ENCODE results near the gene SC5D.
A peak's percentile ranks its signal among the peaks of the same experiment; 100 is the strongest.

The SC5D gene

DNA sequence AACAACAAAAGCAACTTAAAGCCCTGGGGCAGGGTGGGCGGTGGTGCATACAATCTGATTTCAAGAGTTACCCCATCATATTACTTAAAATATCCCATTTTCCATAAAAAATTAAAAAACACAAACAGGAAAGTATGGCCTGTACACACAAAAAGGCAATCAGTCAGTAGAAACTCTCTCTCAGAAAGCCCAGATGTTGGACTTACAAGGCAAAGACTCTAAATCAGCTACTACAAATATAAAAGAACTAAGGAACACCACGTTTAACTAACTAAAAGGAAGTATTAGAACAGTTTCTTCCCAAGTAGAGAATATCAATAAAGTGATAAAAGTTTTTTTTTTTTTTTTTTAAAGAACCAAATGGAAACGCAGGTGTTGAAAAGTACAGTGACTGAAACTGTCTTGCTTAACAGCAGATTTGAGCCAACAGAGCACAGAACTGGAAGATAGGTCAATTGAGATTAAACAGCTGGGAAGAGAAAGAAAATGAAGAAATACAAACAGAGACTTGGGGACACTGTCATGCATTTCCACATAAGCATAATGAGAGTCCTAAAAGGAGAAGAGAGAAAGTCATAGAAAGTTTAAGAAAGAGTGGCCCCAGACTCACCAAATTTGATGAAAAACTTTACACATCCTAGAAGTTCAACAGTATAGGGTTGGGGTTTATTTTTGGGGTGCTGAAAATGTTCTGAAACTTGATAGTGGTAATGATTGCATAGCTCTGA lies 8.6 kb downstream of the SC5D start:
- no peak for TF ChIP-seq TAF1 (IDR thresholded peaks at IDR 0.05; ENCODE audit: low read depth, low read length)
- TF ChIP-seq POLR2AphosphoS5 (IDR thresholded peaks at IDR 0.05; ENCODE audit: low read depth, low read length) = no peak
- TF ChIP-seq SPI1 (IDR thresholded peaks at IDR 0.05; ENCODE audit: low read depth, low read length) = peak; percentile 45
- DNase-seq (ENCODE audit: insufficient read length, low spot score) (no peak), FAIRE-seq (no peak)

DNA sequence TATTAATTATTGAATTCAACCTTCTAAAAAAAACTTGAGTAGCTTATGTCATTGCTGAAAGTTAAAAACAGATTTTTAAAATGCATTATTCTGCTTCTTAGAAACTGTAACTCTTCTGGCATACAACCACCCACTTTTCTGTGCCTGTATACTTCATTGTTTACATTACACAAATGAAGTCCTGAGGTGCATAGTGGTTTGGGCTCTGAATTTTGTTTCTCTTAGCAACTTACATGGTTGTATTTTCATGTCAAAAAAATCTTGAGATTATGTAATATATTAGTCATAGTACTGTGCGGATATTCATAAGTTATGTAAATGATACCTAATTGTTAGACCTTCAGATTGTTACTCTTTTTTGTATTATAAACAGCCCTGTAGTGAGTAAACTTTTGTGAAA lies 12.2 kb downstream of the SC5D start:
- FAIRE-seq = no peak
- DNase-seq (ENCODE audit: insufficient read length, low spot score) = no peak

DNA sequence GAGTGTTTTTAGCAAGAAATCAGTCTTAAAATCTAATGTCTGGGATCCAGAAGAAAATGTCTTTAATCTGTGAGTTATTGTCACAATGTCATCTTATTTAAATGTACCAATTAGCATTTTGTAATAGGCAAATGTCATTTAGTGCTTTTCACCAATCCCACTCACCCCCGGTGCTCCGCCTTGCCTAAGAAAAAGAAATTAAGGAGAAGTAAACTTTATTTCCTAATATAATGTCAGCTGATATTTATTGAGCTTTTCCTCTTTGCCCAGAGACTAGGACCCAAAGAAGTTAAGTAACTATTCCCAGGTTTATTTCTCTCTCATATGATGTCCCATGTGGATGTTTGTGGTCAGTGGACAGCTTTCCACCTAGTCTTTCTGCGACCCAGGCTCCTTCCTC lies 16.2 kb downstream of the SC5D start:
- DNase-seq (ENCODE audit: insufficient read length, low spot score) = no peak
- no peak for TF ChIP-seq TAF1 (IDR thresholded peaks at IDR 0.05; ENCODE audit: low read depth, low read length)
- no peak for TF ChIP-seq POLR2AphosphoS5 (IDR thresholded peaks at IDR 0.05; ENCODE audit: low read depth, low read length)
- TF ChIP-seq POU2F2 (IDR thresholded peaks at IDR 0.05; ENCODE audit: low read depth, low read length) = no peak
- TF ChIP-seq SPI1 (IDR thresholded peaks at IDR 0.05; ENCODE audit: low read depth, low read length) = no peak
- TF ChIP-seq POLR2A (IDR thresholded peaks at IDR 0.05; ENCODE audit: low read depth, low read length) = no peak
- TF ChIP-seq PAX5 (IDR thresholded peaks at IDR 0.05; ENCODE audit: insufficient read depth, low read length, severe bottlenecking) = no peak
- FAIRE-seq = no peak

More for the DNA sequence above, 12.2 kb downstream of the SC5D start:
- no peak for TF ChIP-seq SPI1 (IDR thresholded peaks at IDR 0.05; ENCODE audit: low read depth, low read length)
- TF ChIP-seq POLR2AphosphoS5 (IDR thresholded peaks at IDR 0.05; ENCODE audit: low read depth, low read length) = no peak

DNA sequence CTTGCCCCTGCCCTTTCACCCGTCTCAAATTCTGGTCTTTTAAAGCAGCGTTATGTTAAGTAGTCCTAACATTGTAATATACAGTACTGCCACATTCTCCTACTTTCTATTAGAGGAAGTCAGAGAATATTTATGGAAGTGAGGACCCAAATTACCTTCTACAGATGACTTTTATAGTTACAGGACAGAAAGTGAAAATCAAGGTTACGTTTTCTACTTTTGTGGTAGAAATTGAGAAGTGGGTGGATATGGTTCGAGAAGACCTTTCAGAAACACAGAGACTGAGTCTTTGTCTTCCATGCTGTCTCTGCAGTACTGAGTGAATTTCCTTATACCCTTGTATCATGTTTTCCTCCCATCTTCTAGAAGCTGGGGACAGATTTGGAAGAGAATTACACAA lies 17.1 kb downstream of the SC5D start:
- FAIRE-seq (peak; percentile 95), DNase-seq (ENCODE audit: insufficient read length, low spot score) (no peak)
- TF ChIP-seq TAF1 (IDR thresholded peaks at IDR 0.05; ENCODE audit: low read depth, low read length) (no peak), POLR2A (IDR thresholded peaks at IDR 0.05; ENCODE audit: low read depth, low read length) (no peak), SPI1 (IDR thresholded peaks at IDR 0.05; ENCODE audit: low read depth, low read length) (peak; percentile 53), POLR2AphosphoS5 (IDR thresholded peaks at IDR 0.05; ENCODE audit: low read depth, low read length) (no peak), PAX5 (IDR thresholded peaks at IDR 0.05; ENCODE audit: insufficient read depth, low read length, severe bottlenecking) (peak; percentile 28), POU2F2 (IDR thresholded peaks at IDR 0.05; ENCODE audit: low read depth, low read length) (no peak)

GRCh38 chr11:121310908-121311307 lies 18.3 kb downstream of the SC5D start:
- TF ChIP-seq POLR2AphosphoS5 (IDR thresholded peaks at IDR 0.05; ENCODE audit: low read depth, low read length) = no peak
- TF ChIP-seq POLR2A (IDR thresholded peaks at IDR 0.05; ENCODE audit: low read depth, low read length) = no peak
- no peak for TF ChIP-seq SPI1 (IDR thresholded peaks at IDR 0.05; ENCODE audit: low read depth, low read length)
- TF ChIP-seq TAF1 (IDR thresholded peaks at IDR 0.05; ENCODE audit: low read depth, low read length) = no peak
- no peak for TF ChIP-seq PAX5 (IDR thresholded peaks at IDR 0.05; ENCODE audit: insufficient read depth, low read length, severe bottlenecking)
- TF ChIP-seq POU2F2 (IDR thresholded peaks at IDR 0.05; ENCODE audit: low read depth, low read length) = no peak
- DNase-seq (ENCODE audit: insufficient read length, low spot score) = no peak

GRCh38 chr11:121311373-121311772 lies 18.8 kb downstream of the SC5D start:
- TF ChIP-seq SPI1 (IDR thresholded peaks at IDR 0.05; ENCODE audit: low read depth, low read length) = no peak
- no peak for TF ChIP-seq POU2F2 (IDR thresholded peaks at IDR 0.05; ENCODE audit: low read depth, low read length)
- no peak for TF ChIP-seq PAX5 (IDR thresholded peaks at IDR 0.05; ENCODE audit: insufficient read depth, low read length, severe bottlenecking)
- TF ChIP-seq TAF1 (IDR thresholded peaks at IDR 0.05; ENCODE audit: low read depth, low read length) = no peak
- peak; percentile 31 for FAIRE-seq
- no peak for DNase-seq (ENCODE audit: insufficient read length, low spot score)

More at GRCh38 chr11:121310908-121311307, 18.3 kb downstream of the SC5D start:
- FAIRE-seq = peak; percentile 33

DNA sequence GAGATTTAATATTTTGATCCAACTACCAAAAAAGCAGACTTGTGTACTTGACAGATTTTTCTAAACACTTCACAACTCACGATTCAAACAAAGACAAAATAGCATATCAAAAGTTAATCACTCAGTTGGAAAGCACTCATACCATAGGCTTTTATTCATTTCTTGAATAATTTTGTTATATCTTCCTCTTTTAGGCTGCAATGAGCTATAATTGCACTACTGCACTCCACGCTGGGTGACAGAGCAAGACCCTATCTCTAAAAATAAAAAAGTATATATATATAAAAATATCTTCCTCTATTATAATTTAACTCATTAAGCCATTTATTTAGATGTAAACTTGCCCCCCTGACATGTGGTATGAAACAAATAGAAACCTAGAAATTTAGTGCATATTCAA lies 19.9 kb downstream of the SC5D start:
- DNase-seq (ENCODE audit: insufficient read length, low spot score) (no peak), FAIRE-seq (no peak)
- TF ChIP-seq PAX5 (IDR thresholded peaks at IDR 0.05; ENCODE audit: insufficient read depth, low read length, severe bottlenecking) (no peak), POLR2A (IDR thresholded peaks at IDR 0.05; ENCODE audit: low read depth, low read length) (no peak), POLR2AphosphoS5 (IDR thresholded peaks at IDR 0.05; ENCODE audit: low read depth, low read length) (no peak), TAF1 (IDR thresholded peaks at IDR 0.05; ENCODE audit: low read depth, low read length) (no peak)

- FAIRE-seq = peak; percentile 98
- no peak for DNase-seq (ENCODE audit: insufficient read length, low spot score)
- no peak for TF ChIP-seq POU2F2 (IDR thresholded peaks at IDR 0.05; ENCODE audit: low read depth, low read length)
- TF ChIP-seq POLR2A (IDR thresholded peaks at IDR 0.05; ENCODE audit: low read depth, low read length) = no peak
- TF ChIP-seq PAX5 (IDR thresholded peaks at IDR 0.05; ENCODE audit: insufficient read depth, low read length, severe bottlenecking) = no peak
- TF ChIP-seq POLR2AphosphoS5 (IDR thresholded peaks at IDR 0.05; ENCODE audit: low read depth, low read length) = no peak
- no peak for TF ChIP-seq SPI1 (IDR thresholded peaks at IDR 0.05; ENCODE audit: low read depth, low read length)
- TF ChIP-seq TAF1 (IDR thresholded peaks at IDR 0.05; ENCODE audit: low read depth, low read length) = no peak
These were observed 26.6 kb downstream of the SC5D start for GRCh38 chr11:121318848-121319834.

GRCh38 chr11:121321614-121322243 lies 29.2 kb downstream of the SC5D start:
- DNase-seq (ENCODE audit: insufficient read length, low spot score) (no peak), FAIRE-seq (peak; percentile 88)
- TF ChIP-seq POU2F2 (IDR thresholded peaks at IDR 0.05; ENCODE audit: low read depth, low read length) = no peak
- TF ChIP-seq SPI1 (IDR thresholded peaks at IDR 0.05; ENCODE audit: low read depth, low read length) = no peak
- no peak for TF ChIP-seq PAX5 (IDR thresholded peaks at IDR 0.05; ENCODE audit: insufficient read depth, low read length, severe bottlenecking)

All from GM12891 (cell line).